Bronchial epithelial cell (primary cell): Measurements from ENCODE around the gene NES. TPM values are rescaled to one million over a fixed set of nuclear protein-coding genes. Genes with fewer than 3 reads are reported as not detected.

Experiments
- DNase-seq: peaks from one replicate; pipeline ENCODE4 v3.0.0-alpha.2; 2010; ENCODE audit warnings: low read depth
- FAIRE-seq: peaks from 2 replicates; lab custom pipeline; 2011; peaks lifted over from hg19 to GRCh38; lab: Jason Lieb, UNC
- H3K27me3 ChIP-seq: 2 replicates; pipeline ENCODE4 v1.5.1; 2011; ENCODE audit warnings: low read length; ENCODE audit not compliant: control insufficient read depth, insufficient read depth
- H3K36me3 ChIP-seq: 2 replicates; pipeline ENCODE4 v1.5.1; 2011; ENCODE audit warnings: low read length; ENCODE audit not compliant: control insufficient read depth, insufficient read depth
- H3K4me3 ChIP-seq: 2 replicates; pipeline ENCODE4 v1.5.1; 2011; ENCODE audit warnings: mild to moderate bottlenecking, low read depth, low read length, control low read depth
- total RNA-seq: library from RNA; depleted of rRNA; stranded (reverse); fragments of >200 nt; gene quantifications from 2 replicates; pipeline ENCODE4 v1.2.1, GENCODE V29; 2014
- TF ChIP-seq, protein P1 (sequence below): IDR thresholded peaks from 2 replicates; pipeline ENCODE4 v1.5.1; 2011; ENCODE audit warnings: mild to moderate bottlenecking, moderate library complexity, low read length, control low read depth, inconsistent platforms; ENCODE audit not compliant: insufficient read depth, severe bottlenecking

Gene NES
- total RNA-seq, 1 donor from 2014 or later: under 0.01 TPM

DNA sequence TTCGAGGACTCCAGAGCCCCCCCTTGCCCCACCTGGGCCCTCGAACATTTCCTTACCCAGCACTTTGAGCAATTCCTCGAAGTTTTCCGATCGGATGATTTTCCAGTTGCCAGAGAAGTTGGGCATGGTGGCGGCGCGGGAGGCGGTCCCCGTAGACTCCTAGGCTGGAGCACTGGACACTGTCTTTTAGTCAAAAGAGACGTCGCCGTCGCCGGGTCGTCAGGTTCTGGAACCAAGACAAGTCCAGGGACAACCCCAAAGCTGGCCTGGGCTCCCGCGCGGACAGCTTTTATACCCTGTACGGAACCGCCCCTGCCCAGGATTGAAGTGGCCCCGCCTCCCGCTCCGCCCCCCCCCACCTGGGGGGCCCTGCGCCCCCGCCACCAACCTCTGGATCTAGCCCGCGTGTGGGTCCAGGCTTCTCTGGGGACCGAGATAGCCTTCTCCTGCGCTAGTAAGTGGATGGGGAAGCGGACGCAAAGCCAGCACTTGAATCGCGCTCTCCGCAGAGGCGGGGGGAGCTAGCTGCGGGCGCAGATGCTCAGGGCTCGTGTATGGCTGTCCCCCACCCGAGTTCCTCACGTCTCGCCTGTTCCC, 28.2 kb upstream of the NES start, which contains the start of gene CRABP2:
TSS of gene CRABP2 (minus strand) at position 263 of the 597 bp plus-strand sequence. CDS start at position 126, 137 bp downstream.
- Histone ChIP-seq H3K27me3 (no peaks in the 10 kb centered on the region), H3K4me3 (peak within 1 kb of the TSS; percentile 60), H3K36me3 (peaks cover 11% of the 10 kb centered on the region)
- no peak for FAIRE-seq
- TF ChIP-seq, protein P1, sequence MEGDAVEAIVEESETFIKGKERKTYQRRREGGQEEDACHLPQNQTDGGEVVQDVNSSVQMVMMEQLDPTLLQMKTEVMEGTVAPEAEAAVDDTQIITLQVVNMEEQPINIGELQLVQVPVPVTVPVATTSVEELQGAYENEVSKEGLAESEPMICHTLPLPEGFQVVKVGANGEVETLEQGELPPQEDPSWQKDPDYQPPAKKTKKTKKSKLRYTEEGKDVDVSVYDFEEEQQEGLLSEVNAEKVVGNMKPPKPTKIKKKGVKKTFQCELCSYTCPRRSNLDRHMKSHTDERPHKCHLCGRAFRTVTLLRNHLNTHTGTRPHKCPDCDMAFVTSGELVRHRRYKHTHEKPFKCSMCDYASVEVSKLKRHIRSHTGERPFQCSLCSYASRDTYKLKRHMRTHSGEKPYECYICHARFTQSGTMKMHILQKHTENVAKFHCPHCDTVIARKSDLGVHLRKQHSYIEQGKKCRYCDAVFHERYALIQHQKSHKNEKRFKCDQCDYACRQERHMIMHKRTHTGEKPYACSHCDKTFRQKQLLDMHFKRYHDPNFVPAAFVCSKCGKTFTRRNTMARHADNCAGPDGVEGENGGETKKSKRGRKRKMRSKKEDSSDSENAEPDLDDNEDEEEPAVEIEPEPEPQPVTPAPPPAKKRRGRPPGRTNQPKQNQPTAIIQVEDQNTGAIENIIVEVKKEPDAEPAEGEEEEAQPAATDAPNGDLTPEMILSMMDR: no peak
- DNase-seq: no peak

DNA sequence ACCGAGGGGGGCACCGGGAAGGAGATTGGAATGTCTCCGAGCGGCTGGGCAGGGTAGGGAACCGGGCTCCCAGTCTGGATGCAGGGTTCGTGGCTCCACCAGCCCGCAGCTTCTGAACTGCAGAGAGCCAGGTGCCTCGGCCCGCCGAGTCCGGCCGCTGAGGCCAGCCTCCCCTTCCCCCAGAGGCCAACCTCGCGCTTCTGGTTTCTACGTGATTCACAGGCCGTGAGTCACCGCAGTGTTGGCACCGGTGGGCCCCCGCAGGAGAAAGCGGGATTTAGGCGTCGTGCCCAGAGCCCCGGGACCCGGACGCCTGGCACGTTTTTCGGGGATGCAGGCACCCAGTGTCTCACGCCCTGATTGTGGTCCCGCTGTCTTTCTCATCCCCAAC, 27.7 kb upstream of the NES start:
- peak; percentile 73 for DNase-seq

DNA sequence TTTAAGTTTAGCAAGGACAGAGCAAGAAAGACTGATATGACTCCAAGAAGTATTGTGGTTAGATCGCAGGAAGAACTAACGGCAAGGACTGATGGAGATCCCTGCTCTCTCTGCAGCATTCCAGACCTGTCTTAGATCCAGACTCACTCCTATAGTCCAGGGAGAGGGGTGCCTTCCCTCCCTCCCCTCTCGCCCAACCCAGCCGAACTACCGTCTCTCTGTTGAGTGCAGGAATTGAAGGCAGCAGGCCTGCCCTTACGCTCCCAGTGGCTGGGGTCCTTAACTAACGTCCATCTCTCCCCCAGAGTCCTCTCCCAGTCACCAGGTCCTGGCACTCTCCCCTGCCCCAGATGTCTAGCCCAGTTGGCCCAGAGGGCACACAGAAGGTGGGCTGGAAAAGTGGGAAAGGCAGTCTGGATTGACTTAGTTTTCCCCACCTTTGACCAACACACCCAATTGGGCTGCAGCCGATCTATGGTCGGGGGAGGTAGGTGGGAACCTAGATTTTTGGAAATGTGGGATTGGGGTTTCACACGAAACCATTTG, 27.0 kb upstream of the NES start:
- no peaks in the 10 kb centered on the region for H3K27me3 ChIP-seq
- FAIRE-seq (no peak), DNase-seq (no peak)
- TF ChIP-seq, protein P1: no peak
- peak overlapping the region; percentile 60 for H3K4me3 ChIP-seq
- H3K36me3 ChIP-seq: peaks cover 17% of the 10 kb centered on the region

More for the DNA sequence above, 27.7 kb upstream of the NES start:
- TF ChIP-seq, protein P1: no peak
- no peaks in the 10 kb centered on the region for H3K27me3 ChIP-seq
- H3K4me3 ChIP-seq: peak overlapping the region; percentile 60
- no peak for FAIRE-seq
- H3K36me3 ChIP-seq: peaks cover 15% of the 10 kb centered on the region

DNA sequence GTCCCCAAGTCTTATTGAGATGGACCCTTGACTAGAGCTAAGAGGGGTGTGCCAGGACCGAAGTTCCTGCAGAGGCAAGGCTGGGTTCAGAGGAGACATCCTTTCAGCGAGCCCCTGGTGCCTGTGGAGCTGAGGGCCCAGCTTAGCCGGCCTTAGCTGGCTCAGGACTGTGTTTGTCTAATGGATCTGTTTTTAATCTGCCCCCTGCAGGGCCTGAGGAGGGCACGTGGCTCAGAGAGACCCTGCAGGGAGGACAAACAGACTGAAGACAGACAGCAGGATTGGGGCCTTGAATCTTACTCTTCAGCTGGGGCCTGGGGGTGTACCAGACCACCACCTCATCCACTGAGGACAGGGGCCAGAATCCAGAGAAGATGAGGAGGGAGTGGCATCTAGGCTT, 26.5 kb upstream of the NES start:
- Histone ChIP-seq H3K4me3 (peak overlapping the region; percentile 60), H3K36me3 (peaks cover 21% of the 10 kb centered on the region), H3K27me3 (no peaks in the 10 kb centered on the region)
- no peak for DNase-seq
- TF ChIP-seq, protein P1: no peak
- no peak for FAIRE-seq

DNA sequence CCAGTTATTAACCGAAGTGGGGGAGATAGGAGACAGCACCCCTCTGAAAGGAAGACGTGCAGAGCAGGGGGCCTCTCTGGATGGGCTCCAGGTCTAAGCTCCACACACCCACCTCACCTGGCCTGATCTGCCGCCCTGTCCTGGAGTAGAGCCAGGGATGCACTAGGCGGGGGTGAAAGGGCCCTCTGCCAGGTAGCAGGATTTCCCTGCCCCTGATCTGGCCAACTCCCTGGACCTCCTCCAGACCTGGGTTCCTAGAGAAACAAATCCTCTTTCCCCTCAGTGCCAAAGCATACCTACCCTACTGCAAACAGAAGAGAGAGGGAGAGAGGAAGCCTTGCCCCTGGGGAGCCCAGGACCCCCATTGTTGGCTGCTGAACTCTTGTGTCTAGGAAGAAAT, 26.1 kb upstream of the NES start:
- Histone ChIP-seq H3K4me3 (peak overlapping the region; percentile 60), H3K36me3 (peaks cover 21% of the 10 kb centered on the region), H3K27me3 (no peaks in the 10 kb centered on the region)
- FAIRE-seq: no peak
- DNase-seq: no peak
- TF ChIP-seq, protein P1: no peak
